Skeletal muscle cell (primary cell): ENCODE measurements around the gene KAT2A.

Experiments used
- DNase-seq: peaks from one replicate; pipeline ENCODE4 v3.0.0-alpha.2; 2010; ENCODE audit warnings: low read depth
- H3K4me3 ChIP-seq: 2 replicates; pipeline ENCODE4 v1.5.1; 2011; ENCODE audit warnings: low read depth, mild to moderate bottlenecking, control low read depth, low read length, moderate library complexity

The KAT2A gene

DNA sequence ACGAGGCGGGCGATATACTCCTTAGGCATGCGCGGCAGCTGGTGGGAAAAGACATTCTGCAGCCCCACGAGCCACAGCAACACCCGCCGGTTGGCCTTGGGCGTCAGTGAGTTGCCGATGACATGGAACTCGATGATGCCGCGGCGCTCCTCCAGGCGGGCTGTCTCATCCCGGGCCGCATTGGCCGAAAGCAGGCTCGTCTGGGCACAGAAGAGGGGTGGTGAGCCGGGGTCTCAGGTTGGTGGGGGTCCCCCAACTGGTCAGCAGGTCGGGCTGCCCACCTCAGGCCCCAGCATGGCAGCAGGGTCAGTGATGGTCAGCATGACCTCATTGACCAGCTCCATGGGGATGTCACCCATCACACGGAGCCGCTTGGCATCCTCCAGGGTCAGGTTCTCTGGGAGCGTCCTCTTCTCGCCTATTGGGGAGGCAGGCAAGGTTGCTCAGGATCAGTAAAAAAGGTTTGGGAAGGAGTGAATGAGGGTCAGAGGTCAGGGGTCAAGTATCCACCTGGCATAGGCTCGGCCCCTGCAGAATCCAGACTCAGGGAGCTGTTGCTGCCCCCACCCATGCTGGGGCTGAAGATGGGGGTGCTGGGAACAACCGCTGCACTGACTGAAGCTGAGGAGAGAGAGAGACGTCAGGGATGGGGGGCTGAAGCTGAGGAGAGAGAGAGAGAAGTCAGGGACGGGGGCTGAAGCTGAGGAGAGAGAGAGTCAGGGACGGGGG lies 3.6 kb downstream of the KAT2A start:
- H3K4me3 ChIP-seq: no peak overlapping the region
- DNase-seq: no peak

GRCh38 chr17:42116705-42117396 lies 4.3 kb downstream of the KAT2A start:
- no peak overlapping the region for H3K4me3 ChIP-seq

DNA sequence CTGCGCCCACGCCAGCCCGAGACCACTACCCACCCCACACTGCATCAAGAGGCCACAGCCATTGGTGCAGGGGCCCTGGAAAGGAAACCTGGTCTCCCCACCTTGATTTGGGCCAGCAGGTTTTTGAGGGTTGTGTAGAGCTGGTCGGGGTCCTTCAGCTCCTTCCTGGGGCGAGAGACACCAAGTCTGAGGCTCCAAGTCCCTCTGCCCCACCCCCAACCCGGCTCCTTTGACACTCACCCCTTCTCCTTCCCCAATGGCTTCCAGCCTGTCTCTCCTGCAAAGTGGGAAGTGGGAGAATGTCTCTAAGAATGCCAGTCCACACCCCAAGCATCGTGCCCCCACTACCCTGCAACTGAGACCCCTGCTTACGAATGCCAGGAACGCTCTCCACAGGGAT lies 7.0 kb downstream of the KAT2A start:
- no peak overlapping the region for H3K4me3 ChIP-seq
- no peak for DNase-seq

More at GRCh38 chr17:42116705-42117396, 4.3 kb downstream of the KAT2A start:
- peak; percentile 31 for DNase-seq

GRCh38 chr17:42113293-42114069 lies 7.7 kb downstream of the KAT2A start:
- no peak overlapping the region for H3K4me3 ChIP-seq
- no peak for DNase-seq

DNA sequence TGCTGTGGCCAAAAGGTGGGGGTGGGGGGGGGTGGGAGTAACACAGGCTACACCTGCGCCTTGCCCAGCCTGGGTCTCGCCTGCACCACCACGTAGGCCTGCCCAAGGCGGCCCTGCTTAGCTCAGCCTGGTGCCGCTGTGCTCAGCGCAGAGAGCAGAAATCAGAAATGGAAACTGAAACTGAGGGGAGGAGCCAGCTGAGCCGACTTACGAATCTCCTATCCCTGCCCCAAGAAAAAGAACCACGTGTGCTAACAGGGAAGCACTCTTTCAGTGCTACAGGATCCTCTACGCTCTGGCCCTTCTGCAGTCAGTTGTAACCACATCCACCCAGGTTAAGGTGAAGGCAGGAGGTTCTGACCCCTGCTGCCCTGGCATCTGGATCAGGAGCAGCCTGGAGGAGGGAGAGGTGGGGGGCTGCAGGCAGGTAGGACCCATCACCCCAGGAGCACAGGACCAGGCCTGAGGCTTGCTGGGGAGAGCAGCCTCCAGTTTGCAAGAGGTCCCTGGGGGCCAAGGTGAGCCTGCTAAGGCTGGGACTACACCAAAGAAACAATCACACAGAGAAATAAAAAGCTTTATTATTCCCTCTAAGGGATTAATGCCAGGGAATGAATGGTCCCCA lies 8.5 kb downstream of the KAT2A start, which contains the start of gene DHX58:
TSS of gene DHX58 (minus strand) at position 163 of the 625 bp plus-strand sequence. CDS start 822 bp downstream, outside the sequence.
- H3K4me3 ChIP-seq: peak within 1 kb of the TSS; percentile 41
- peak; percentile 56 for DNase-seq

GRCh38 chr17:42111871-42112551 lies 9.2 kb downstream of the KAT2A start:
- H3K4me3 ChIP-seq: peak overlapping the region; percentile 41
- DNase-seq: no peak

DNA sequence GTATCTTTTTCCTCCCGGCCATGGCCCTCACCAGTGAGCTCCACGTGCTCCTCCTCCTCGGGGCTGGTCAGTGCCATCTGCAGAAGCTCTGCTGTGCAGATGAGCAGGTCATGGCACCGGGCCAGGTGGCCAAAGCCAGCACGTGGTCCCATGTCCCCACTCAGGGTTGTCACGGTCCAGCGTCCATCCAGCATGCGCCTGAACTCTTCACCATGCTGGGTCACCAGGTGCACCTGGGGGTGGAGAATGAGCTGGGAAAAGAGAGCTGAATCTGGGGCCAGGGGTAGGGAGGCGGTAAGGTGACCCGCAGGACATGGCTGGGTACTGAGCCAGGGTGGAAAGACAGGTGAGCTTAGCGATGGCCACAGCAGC lies 9.9 kb downstream of the KAT2A start:
- DNase-seq: no peak
- no peak overlapping the region for H3K4me3 ChIP-seq

- H3K4me3 ChIP-seq: no peak overlapping the region
- no peak for DNase-seq
Observed at GRCh38 chr17:42110301-42111264, 10.6 kb downstream of the KAT2A start.

DNA sequence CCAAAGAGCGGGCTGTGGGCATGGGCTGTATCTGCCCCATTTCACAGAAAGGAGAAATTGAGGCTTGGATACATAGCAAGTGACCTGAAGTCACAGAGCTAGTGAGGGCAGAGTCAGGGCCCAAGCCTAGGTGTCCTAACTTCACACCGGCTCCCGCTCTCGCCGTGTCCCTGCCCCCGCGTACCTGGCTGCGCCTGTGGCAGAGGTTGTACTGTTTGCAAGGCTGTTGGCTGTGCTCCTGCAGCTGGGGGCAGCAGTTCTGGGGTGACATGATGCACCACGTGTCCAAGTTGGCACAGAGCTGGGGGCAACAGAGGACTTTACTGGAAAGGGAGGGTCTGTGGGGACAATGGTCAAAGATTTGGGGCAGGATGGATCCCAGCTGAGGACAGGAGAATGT lies 12.1 kb downstream of the KAT2A start:
- no peak overlapping the region for H3K4me3 ChIP-seq
- DNase-seq: no peak

DNA sequence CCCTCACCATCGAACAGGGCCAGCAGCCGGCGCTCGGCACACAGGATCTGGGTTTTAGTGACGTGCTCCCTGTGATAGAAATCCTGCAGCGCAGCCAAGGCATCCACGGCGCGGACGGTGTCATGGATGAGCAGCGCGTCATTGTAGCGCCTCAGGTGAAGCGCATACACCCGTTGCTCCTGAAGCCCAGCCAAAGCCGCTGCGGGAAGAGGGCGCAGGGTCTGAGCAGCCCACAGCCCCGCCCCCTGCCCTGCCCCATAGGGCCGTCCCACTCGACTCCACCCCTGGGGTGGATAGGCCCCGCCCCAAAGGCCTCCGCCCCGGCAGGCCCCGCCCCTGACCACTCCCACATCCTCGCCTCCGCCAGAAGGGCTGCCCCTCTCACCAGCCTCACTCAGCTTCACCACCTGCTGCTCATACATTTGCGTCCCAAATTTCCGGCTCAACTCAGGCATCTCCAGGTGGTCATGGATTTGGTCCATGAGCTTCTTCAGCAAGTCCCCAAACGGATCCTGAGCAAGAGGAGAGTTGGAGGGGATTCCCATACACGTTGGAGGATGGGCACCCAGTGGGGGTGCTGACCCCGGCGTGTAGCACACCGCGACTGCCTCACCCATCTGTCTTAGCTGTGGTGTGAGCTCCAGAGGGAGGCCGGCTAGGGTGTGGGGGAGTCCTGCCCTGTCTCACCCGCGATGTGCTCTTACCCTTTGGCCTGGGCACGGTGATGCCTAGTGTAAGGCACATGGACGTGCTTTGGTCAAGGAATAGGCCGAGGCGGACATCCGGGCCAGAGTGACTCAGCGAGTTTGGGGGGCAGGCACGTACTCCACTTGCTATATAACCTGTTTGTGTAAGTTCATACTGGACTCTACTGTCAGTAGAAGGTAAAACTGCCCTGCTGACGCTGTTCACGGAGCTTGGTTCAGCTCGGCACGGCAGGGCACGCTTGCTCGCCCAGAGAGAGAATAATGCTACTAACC lies 13.3 kb downstream of the KAT2A start:
- no peak for DNase-seq
- peak overlapping the region; percentile 39 for H3K4me3 ChIP-seq

- H3K4me3 ChIP-seq: peak overlapping the region; percentile 39
- no peak for DNase-seq
Observed at GRCh38 chr17:42107124-42107523, 14.0 kb downstream of the KAT2A start.

- no peak for DNase-seq
- H3K4me3 ChIP-seq: no peak overlapping the region
Observed at GRCh38 chr17:42106009-42106408, 15.2 kb downstream of the KAT2A start.

DNA sequence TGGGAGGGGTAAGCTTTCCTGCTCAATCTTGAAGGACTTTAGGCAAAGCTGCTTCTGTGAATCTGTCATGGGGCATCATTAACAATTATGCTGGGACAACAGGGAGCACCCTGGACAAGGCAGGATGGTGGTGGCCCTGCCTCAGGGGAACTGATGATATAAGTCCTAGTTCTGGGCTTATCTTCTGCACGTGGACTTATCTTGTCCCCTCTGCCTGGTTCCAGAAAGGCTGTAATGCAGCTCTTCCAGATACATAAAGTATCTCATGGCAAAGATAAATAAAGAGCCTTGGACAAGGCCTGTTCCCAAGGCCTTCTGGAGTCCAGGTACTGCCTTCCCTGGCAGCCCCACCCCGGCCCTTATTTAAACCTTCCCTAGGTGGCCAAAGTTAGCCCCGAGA lies 16.9 kb downstream of the KAT2A start:
- no peak overlapping the region for H3K4me3 ChIP-seq
- DNase-seq: no peak

DNA sequence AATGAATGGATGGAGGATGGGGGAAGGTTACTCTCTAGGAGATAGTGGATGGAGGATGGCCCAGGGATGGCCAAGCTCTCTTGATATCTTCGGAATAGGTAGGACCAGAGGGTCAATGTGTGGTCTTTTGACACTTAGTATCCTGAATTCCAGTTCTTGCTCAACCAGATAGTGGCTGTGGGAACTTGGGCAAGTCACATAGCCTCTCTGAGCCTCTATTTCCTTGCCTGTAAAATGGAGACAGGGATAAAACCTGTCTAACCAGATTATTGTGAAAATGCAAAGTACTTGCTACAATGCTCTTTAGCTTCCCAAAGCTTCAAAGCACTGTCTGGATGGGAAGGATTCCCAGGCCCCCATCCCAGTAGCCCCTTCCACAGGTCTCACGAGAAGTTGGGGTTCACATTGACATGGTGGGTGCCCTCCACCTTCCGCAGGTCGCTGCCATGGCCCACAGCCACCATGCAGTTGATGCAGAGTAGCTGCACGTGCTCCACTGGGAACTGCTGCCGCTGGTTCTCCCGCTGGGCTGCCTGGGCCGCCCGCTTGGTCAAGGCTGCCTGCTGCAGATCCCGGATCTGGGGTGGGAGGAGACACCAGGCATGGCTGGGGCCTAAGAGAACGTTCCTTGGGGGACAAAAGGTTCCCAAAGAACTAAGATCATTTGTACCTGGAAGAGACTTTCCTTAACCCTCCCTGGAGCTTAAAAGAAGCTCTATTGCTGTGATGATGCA lies 17.8 kb downstream of the KAT2A start:
- DNase-seq: no peak

DNA sequence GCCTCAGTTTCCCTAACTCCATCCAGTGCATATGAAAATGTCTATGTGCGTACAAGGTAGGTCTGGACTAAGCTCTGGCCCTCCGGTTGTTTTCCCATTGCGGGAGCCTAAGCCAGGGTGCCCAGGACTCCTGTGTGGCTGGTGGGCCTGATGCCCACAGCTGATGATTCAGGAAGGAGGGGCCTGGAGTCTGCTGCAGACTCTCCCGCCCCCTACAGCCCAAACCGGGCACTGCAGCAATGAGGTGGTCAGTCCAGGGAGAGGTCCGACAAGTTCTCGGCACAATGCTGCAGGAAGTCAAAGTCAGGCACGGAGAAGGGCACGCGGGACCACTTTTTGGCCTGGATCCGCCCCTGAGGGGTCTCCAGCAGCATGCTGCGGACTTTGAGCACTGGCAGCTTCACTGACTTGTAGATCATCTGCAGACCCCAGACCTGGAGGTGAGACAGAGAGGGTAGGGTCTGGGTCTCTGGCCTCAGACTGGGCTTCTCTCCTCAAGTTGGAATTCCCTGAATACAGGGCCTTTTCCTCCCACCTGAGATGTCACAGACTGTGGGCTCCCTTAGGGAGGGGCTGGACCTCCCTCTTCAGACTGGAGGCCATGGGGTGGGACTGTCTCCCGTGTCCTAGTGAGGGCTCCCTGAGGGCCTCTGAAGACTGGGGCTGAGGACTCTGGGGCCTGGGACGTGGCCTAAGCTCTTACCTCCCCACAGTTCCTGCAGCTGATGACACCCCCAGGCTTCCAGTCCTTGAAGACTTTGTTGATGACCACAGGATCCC lies 19.5 kb downstream of the KAT2A start:
- H3K4me3 ChIP-seq: no peak overlapping the region
- no peak for DNase-seq

More for the DNA sequence above, 17.8 kb downstream of the KAT2A start:
- no peak overlapping the region for H3K4me3 ChIP-seq
